NT2/D1 (cell line): ENCODE data around the gene DCBLD1.

ENCODE experiments used
- SUZ12 ChIP-seq: IDR thresholded peaks from 2 replicates; pipeline ENCODE4 v1.6.1; 2011; ENCODE audit not compliant: insufficient read length, insufficient read depth; ENCODE audit errors: extremely low read depth
- YY1 ChIP-seq: IDR thresholded peaks from 2 replicates; pipeline ENCODE4 v1.6.1; 2011; ENCODE audit not compliant: insufficient read length, insufficient read depth
- ZNF274 ChIP-seq: IDR thresholded peaks from 2 replicates; pipeline ENCODE4 v1.6.1; 2011; ENCODE audit warnings: mild to moderate bottlenecking, low read depth, low read length

- TF ChIP-seq ZNF274 = no peak
- TF ChIP-seq SUZ12 = no peak
- no peak for TF ChIP-seq YY1
These were observed 22.8 kb downstream of the DCBLD1 start for GRCh38 chr6:117505311-117505710.
